GM12874 (cell line): ENCODE data around the gene PARG.

ENCODE experiments used
- TF ChIP-seq, protein P1 (sequence below): IDR thresholded peaks from 2 replicates; pipeline ENCODE4 v1.5.1; 2011; ENCODE audit warnings: low read depth, mild to moderate bottlenecking, control low read depth, low read length, moderate library complexity; ENCODE audit not compliant: insufficient read depth

PARG gene

DNA sequence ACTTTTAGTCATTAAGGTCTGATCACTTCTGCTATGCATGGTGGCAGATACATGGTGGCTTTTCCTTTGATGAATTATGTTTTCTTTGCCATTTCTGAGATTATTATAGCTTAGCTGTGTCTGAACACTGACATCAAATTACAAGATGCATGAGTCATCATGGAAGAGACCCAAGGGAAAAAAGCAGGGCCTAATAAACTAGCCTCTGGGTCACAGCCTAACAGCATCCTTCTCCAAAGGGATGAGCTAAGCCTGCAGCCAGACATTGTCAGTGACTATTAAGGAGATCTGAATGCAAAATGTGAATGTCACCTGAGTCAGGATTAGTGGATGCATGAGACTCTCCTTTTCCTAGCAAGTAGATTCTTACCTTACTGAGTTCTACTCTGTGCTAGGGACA lies 160.6 kb downstream of the PARG start:
- TF ChIP-seq, protein P1, sequence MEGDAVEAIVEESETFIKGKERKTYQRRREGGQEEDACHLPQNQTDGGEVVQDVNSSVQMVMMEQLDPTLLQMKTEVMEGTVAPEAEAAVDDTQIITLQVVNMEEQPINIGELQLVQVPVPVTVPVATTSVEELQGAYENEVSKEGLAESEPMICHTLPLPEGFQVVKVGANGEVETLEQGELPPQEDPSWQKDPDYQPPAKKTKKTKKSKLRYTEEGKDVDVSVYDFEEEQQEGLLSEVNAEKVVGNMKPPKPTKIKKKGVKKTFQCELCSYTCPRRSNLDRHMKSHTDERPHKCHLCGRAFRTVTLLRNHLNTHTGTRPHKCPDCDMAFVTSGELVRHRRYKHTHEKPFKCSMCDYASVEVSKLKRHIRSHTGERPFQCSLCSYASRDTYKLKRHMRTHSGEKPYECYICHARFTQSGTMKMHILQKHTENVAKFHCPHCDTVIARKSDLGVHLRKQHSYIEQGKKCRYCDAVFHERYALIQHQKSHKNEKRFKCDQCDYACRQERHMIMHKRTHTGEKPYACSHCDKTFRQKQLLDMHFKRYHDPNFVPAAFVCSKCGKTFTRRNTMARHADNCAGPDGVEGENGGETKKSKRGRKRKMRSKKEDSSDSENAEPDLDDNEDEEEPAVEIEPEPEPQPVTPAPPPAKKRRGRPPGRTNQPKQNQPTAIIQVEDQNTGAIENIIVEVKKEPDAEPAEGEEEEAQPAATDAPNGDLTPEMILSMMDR: no peak

DNA sequence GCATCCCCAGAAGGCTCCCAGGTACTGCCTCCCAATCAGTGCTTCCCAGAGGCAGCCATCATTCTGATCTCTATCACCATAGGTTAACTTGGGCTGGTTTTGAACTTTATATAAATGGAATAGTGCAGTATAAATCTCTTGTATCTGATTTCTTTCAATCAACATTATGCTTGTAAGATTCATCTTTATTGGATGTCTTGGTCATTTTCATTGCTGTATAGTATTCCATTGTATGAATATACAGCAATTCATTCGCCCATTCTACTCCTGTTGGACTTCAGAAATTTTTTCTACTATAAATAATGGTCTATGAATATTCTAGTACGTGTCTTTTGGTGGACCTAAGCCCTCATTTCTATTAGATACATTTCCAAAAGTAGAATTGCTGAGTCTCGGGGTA lies 163.6 kb downstream of the PARG start:
- TF ChIP-seq, protein P1: no peak

DNA sequence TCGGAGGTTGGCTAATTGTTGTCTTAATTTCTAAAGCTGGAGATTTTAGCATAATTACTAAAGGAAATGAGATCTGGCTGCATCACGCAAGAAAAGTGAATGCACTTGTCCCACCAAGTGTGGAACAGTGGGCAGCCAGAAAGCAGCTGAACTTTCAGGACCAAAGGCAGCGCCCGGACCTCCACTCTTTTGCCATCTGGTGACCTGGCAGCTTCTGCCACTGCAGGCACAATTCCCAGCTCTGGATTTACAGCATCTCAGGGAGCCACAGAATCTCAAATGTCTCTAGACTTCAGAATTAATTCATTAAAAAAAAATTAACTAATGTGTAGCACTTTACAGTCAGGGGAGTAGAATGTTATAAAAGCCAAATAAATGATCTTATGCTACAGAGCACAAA lies 165.0 kb downstream of the PARG start:
- TF ChIP-seq, protein P1: no peak

DNA sequence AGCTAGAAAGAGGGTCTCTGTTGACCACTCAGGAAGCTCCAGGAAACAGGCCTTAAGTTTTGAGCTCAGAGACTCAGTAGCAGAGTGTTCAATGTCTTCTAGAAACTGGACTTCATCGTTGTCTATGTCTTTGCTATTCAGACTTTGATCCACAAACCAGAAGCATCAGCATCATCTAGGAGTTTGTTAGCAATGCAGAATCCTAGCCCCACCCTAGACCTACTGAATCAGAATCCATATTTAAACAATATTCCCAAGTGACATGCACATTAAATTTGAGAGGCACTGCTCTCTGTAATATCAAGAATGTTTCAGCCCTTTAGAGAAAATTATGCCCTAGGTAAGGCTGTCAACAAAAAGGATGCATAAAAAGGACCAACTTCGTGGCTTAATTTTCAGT lies 166.8 kb downstream of the PARG start:
- TF ChIP-seq, protein P1: no peak

DNA sequence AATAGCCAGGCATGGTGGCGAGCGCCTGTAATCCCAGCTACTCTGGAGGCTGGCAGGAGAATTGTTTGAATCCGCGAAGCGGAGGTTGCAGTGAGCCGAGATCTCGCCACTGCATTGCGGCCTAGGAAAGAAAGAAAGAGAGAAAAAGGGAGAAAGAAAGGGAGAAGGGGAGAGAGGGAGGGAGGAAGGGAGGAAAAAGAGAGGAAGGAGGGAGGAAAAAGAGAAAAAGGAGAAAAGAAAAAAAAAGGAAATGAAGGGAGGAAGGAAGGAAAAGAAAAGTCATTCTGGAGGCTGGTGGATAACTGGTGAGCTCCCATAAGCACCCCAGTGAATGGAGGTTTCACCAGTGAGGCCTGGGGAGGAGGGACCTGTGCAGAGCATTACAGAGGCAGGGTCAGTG lies 172.1 kb downstream of the PARG start:
- TF ChIP-seq, protein P1: no peak

DNA sequence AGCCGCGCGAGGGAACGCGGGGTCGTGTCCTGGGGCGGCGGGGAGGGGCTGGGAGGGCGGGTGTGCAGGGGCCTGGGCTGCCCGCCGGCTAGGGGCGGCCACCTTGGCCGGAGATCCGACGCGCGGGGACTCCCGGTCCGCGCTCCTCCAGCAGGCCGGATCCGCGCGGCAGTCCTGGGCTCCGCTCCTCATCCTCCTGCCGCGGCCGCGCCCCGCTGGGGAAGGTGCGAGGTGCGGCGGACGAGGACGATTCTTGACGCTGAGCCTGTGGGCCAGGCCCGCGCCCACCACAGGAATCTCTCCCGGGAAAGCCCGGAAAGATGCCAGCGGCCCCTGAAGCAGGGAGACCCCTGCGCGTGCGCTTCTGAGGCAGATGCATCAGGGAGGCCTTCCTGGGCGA lies 173.1 kb downstream of the PARG start:
- TF ChIP-seq, protein P1: no peak

DNA sequence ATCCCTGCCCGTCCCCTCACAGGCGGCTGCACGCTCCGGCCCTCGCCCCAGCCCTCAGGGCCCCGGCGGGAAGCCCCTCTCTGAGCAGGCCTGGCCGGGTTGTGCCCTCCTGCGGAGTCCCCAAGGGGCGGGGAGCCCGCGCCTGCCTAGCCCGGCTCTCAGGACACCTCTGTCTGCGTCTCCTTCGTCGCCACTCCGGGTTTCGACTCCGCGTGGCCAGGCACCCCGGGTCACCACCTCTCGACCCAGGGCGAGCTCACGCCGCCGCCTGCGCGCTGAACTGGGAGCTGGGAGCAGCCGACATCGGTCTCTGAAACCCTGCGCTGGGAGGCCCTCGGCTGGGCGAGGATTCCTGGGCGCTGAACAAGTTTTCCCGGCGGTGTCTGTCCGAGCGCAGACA lies 173.5 kb downstream of the PARG start:
- TF ChIP-seq, protein P1: no peak
